Spleen (tissue), 7 donors: Measurements from ENCODE around the gene RPL14.

Experiments used
- CTCF ChIP-seq, 11 experiments: fragments of 200-600 bp in 7 of 11; fragments of 450-650 bp in 4 of 11; sonication (generic) in 4 of 11; IDR thresholded peaks in 8 of 11; conservative IDR thresholded peaks in 3 of 11; 1 replicate in 7 of 11; 2 replicates in 4 of 11; pipeline versions ENCODE4 v1.4.0 to v1.8.0; 2016 to 2021; ENCODE audit warnings: antibody characterized with exemption in 11 of 11, inconsistent platforms in 4 of 11, mild to moderate bottlenecking in 1 of 11
- POLR2A ChIP-seq, 3 donors: fragments of 450-650 bp; IDR thresholded peaks; one replicate each; pipeline ENCODE4 v1.5.1; 2017; ENCODE audit warnings: antibody characterized with exemption in 3 of 3, mild to moderate bottlenecking in 1 of 3
- donor health status: DM: no; HTN: no; CAD: no; lungs with moderate emphysema.
- donor health status: DM: no; HTN: no; CAD: no.
- donor health status: DM: no; HTN: no; CAD: no.

- no peak for TF ChIP-seq POLR2A (IDR thresholded peaks at IDR 0.05)
- TF ChIP-seq CTCF (IDR thresholded peaks at IDR 0.05 in 8 of 11, conservative IDR thresholded peaks at IDR 0.05 in 3 of 11) = no peak
These were observed 6.4 kb downstream of the RPL14 start for GRCh38 chr3:40463579-40463978.
